Peyer's patch (tissue), 4 donors: ENCODE data around the gene ADAM12.

Source experiments
- CTCF ChIP-seq, 6 experiments: fragments of 450-650 bp in 4 of 6; fragments of 200-600 bp in 2 of 6; sonication (generic) in 1 of 6; IDR thresholded peaks; one replicate each; pipeline ENCODE4 v1.5.1; 2017 to 2019; ENCODE audit warnings: antibody characterized with exemption in 6 of 6, mild to moderate bottlenecking in 3 of 6, moderate library complexity in 1 of 6
- POLR2A ChIP-seq, 2 donors: fragments of 450-650 bp; IDR thresholded peaks; one replicate each; pipeline ENCODE4 v1.5.1; 2017; ENCODE audit warnings: antibody characterized with exemption in 2 of 2, mild to moderate bottlenecking in 2 of 2, moderate library complexity in 2 of 2

DNA sequence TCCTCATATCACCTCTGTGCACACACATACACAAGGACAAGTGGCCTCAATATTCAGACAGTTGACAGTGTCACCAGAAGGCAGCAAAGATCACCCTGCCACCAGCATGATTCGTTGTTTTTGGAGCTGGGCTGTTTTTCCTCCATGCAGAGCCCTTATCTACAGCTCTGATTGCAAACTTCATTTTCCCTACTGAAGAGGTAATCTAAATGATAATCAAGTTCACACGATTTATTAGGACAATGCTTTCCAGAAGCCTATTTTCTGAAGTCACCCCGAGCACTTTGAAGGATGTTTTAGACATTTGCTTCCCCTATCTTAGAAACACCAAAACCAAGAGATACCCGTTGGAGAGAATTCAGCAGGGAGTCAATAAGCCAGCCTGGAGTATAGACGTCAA, 46.0 kb upstream of the ADAM12 start:
- no peak for TF ChIP-seq CTCF (IDR thresholded peaks at IDR 0.05)
- TF ChIP-seq POLR2A (IDR thresholded peaks at IDR 0.05) = no peak
